HEK293 (cell line): ENCODE results near the gene PCDHGB3.

Experiments used
- BCL11B ChIP-seq: fragments of 450-650 bp; formaldehyde crosslinking; IDR thresholded peaks from 2 replicates; pipeline ENCODE4 v1.5.1; 2016; ENCODE audit warnings: low read depth, missing biosample characterization, missing genetic modification characterization
- CTCF ChIP-seq: fragments of 450-650 bp; formaldehyde crosslinking; IDR thresholded peaks from 2 replicates; pipeline ENCODE4 v1.5.1; 2016; ENCODE audit warnings: missing biosample characterization, missing genetic modification characterization
- PRDM6 ChIP-seq: fragments of 450-650 bp; formaldehyde crosslinking; IDR thresholded peaks from 2 replicates; pipeline ENCODE4 v1.5.1; 2017; ENCODE audit warnings: missing biosample characterization, missing genetic modification characterization
- REST ChIP-seq: fragments of 450-650 bp; formaldehyde crosslinking; IDR thresholded peaks from 2 replicates; pipeline ENCODE4 v1.5.1; 2016; ENCODE audit warnings: missing biosample characterization, missing genetic modification characterization
- SP2 ChIP-seq: fragments of 450-650 bp; formaldehyde crosslinking; IDR thresholded peaks from 2 replicates; pipeline ENCODE4 v1.5.1; 2016; ENCODE audit warnings: missing biosample characterization, missing genetic modification characterization
- YY2 ChIP-seq: fragments of 450-650 bp; formaldehyde crosslinking; IDR thresholded peaks from 2 replicates; pipeline ENCODE4 v1.5.1; 2016; ENCODE audit warnings: missing biosample characterization, missing genetic modification characterization
- ZFP41 ChIP-seq: fragments of 450-650 bp; formaldehyde crosslinking; IDR thresholded peaks from 2 replicates; pipeline ENCODE4 v1.5.1; 2016; ENCODE audit warnings: missing biosample characterization, missing genetic modification characterization, borderline replicate concordance
- ZNF416 ChIP-seq: fragments of 450-650 bp; formaldehyde crosslinking; IDR thresholded peaks from 2 replicates; pipeline ENCODE4 v1.5.1; 2016; ENCODE audit warnings: missing biosample characterization, missing genetic modification characterization
- TF ChIP-seq, protein P1 (sequence below): fragments of 450-650 bp; formaldehyde crosslinking; IDR thresholded peaks from 2 replicates; pipeline ENCODE4 v1.5.1; 2016; ENCODE audit warnings: missing biosample characterization, missing genetic modification characterization

- TF ChIP-seq ZNF416 (tag by site-specific recombination) (no peak), YY2 (tag by site-specific recombination) (no peak), SP2 (tag by site-specific recombination) (no peak), CTCF (tag by site-specific recombination) (no peak), ZFP41 (no peak), BCL11B (tag by site-specific recombination) (no peak), PRDM6 (tag by site-specific recombination) (no peak), REST (tag by site-specific recombination) (peak; percentile 90)
- TF ChIP-seq, protein P1, sequence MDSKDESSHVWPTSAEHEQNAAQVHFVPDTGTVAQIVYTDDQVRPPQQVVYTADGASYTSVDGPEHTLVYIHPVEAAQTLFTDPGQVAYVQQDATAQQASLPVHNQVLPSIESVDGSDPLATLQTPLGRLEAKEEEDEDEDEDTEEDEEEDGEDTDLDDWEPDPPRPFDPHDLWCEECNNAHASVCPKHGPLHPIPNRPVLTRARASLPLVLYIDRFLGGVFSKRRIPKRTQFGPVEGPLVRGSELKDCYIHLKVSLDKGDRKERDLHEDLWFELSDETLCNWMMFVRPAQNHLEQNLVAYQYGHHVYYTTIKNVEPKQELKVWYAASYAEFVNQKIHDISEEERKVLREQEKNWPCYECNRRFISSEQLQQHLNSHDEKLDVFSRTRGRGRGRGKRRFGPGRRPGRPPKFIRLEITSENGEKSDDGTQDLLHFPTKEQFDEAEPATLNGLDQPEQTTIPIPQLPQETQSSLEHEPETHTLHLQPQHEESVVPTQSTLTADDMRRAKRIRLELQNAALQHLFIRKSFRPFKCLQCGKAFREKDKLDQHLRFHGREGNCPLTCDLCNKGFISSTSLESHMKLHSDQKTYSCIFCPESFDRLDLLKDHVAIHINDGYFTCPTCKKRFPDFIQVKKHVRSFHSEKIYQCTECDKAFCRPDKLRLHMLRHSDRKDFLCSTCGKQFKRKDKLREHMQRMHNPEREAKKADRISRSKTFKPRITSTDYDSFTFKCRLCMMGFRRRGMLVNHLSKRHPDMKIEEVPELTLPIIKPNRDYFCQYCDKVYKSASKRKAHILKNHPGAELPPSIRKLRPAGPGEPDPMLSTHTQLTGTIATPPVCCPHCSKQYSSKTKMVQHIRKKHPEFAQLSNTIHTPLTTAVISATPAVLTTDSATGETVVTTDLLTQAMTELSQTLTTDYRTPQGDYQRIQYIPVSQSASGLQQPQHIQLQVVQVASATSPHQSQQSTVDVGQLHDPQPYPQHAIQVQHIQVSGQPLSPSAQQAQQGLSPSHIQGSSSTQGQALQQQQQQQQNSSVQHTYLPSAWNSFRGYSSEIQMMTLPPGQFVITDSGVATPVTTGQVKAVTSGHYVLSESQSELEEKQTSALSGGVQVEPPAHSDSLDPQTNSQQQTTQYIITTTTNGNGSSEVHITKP, result no peak
Observed at GRCh38 chr5:141356950-141357349, 13.1 kb upstream of the PCDHGB3 start.
